Activated T-helper 1 cell treated with Interleukin-2 at 50 U/mL for 16 hours (primary cell): ENCODE results near the gene NOS1AP.
"Not testable (repeated sequence)": the region's sequence is repeated elsewhere in the genome, so short reads cannot be mapped to it uniquely, and the experiment has no call there.

ENCODE experiments used
- DNase-seq: peaks from one replicate; pipeline ENCODE4 v3.0.0-alpha.2; 2020; ENCODE audit warnings: low read depth

Gene NOS1AP

GRCh38 chr1:162336621-162337285 lies 267.3 kb downstream of the NOS1AP start:
- DNase-seq = no peak

- no peak for DNase-seq
Measured at GRCh38 chr1:162342452-162342983, 273.0 kb downstream of the NOS1AP start.

- no peak for DNase-seq
Measured at GRCh38 chr1:162343470-162343869, 274.0 kb downstream of the NOS1AP start.

- DNase-seq = no peak
Measured at GRCh38 chr1:162347281-162347680, 277.8 kb downstream of the NOS1AP start.

- no peak for DNase-seq
Measured at GRCh38 chr1:162349635-162350330, 280.3 kb downstream of the NOS1AP start.

GRCh38 chr1:162351246-162351842 lies 281.9 kb downstream of the NOS1AP start:
- no peak for DNase-seq

GRCh38 chr1:162351874-162352273 lies 282.4 kb downstream of the NOS1AP start:
- DNase-seq = not testable (repeated sequence)

GRCh38 chr1:162353078-162353477 lies 283.6 kb downstream of the NOS1AP start:
- no peak for DNase-seq

GRCh38 chr1:162353702-162354101 lies 284.2 kb downstream of the NOS1AP start:
- DNase-seq = no peak

- DNase-seq = no peak
Measured at GRCh38 chr1:162357681-162358266, 288.3 kb downstream of the NOS1AP start.

GRCh38 chr1:162358928-162359327 lies 289.4 kb downstream of the NOS1AP start:
- no peak for DNase-seq

- DNase-seq = no peak
Measured at GRCh38 chr1:162359523-162360236, 290.2 kb downstream of the NOS1AP start.

GRCh38 chr1:162360237-162360873 lies 290.9 kb downstream of the NOS1AP start:
- no peak for DNase-seq

- no peak for DNase-seq
Measured at GRCh38 chr1:162360874-162361260, 291.4 kb downstream of the NOS1AP start.

GRCh38 chr1:162361349-162361748 lies 291.9 kb downstream of the NOS1AP start:
- no peak for DNase-seq

GRCh38 chr1:162363823-162364222 lies 294.3 kb downstream of the NOS1AP start:
- no peak for DNase-seq

GRCh38 chr1:162364498-162364897 lies 295.0 kb downstream of the NOS1AP start:
- no peak for DNase-seq

- DNase-seq = no peak
Measured at GRCh38 chr1:162365284-162366020, 296.0 kb downstream of the NOS1AP start.

- no peak for DNase-seq
Measured at GRCh38 chr1:162366149-162366548, 296.7 kb downstream of the NOS1AP start.

- DNase-seq = no peak
Measured at GRCh38 chr1:162366671-162367070, 297.2 kb downstream of the NOS1AP start.

GRCh38 chr1:162367073-162367472 lies 297.6 kb downstream of the NOS1AP start:
- DNase-seq = no peak
